Thoracic aorta (tissue), 2 donors: ENCODE measurements around the gene GABBR1. TPM values are rescaled to one million over a fixed set of nuclear protein-coding genes. Genes with fewer than 3 reads are reported as not detected.
"Not testable (repeated sequence)": the region's sequence is repeated elsewhere in the genome, so short reads cannot be mapped to it uniquely, and the experiment has no call there.

Experiments used
- ATAC-seq: fragments of 150-250 bp; one replicate; pipeline ENCODE4 v1.8.0; 2017; ENCODE audit warnings: low read depth; ENCODE audit not compliant: insufficient number of reproducible peaks, low FRiP score
- DNase-seq: peaks from one replicate; pipeline ENCODE4 v3.0.0-alpha.2; 2020; ENCODE audit warnings: low spot score
- H3K27ac ChIP-seq, 2 donors: fragments of 200-600 bp; sonication (generic); 1 replicate in 1 of 2; 2 replicates in 1 of 2; pipeline ENCODE4 v1.5.1; 2016; ENCODE audit warnings: mild to moderate bottlenecking in 2 of 2, moderate library complexity in 2 of 2
- H3K27me3 ChIP-seq: fragments of 200-600 bp; sonication (generic); replicated peaks from 2 replicates; pipeline ENCODE4 v1.6.0; 2016; ENCODE audit warnings: mild to moderate bottlenecking; ENCODE audit not compliant: insufficient read depth
- H3K36me3 ChIP-seq: fragments of 200-600 bp; sonication (generic); one replicate; pipeline ENCODE4 v1.5.1; 2016
- H3K4me1 ChIP-seq, 2 donors: fragments of 200-600 bp; sonication (generic); 1 replicate in 1 of 2; 2 replicates in 1 of 2; pipeline versions ENCODE4 v1.5.1 to v1.6.0; 2016; ENCODE audit warnings: low read depth in 2 of 2, mild to moderate bottlenecking in 1 of 2; ENCODE audit not compliant: control insufficient read depth in 1 of 2
- H3K4me3 ChIP-seq: fragments of 200-600 bp; sonication (generic); 2 replicates; pipeline ENCODE4 v1.5.1; 2016; ENCODE audit warnings: mild to moderate bottlenecking
- H3K9me3 ChIP-seq: fragments of 200-600 bp; sonication (generic); 2 replicates; pipeline ENCODE4 v1.5.1; 2016
- CTCF ChIP-seq: fragments of 200-600 bp; sonication (generic); IDR thresholded peaks from one replicate; pipeline ENCODE4 v1.5.1; 2019; ENCODE audit warnings: antibody characterized with exemption
- total RNA-seq, 2 donors: library from RNA; depleted of rRNA; stranded (reverse); fragments of >200 nt; gene quantifications; one replicate each; pipeline versions ENCODE4 v1.1.0 to v1.2.3, GENCODE V29; 2016

Gene GABBR1
- total RNA-seq, 2 donors from 2014 or later = 63.2 to 112 TPM

GRCh38 chr6:29678114-29678513, 45.1 kb upstream of the GABBR1 start:
- H3K27me3 ChIP-seq = no peaks in the 10 kb centered on the region
- H3K9me3 ChIP-seq = no peaks in the 10 kb centered on the region
- H3K36me3 ChIP-seq = no peaks in the 10 kb centered on the region
- ATAC-seq (no peak), DNase-seq (no peak)
- H3K27ac ChIP-seq = no peak overlapping the region
- no peaks in the 10 kb centered on the region for H3K4me1 ChIP-seq
- no peak overlapping the region for H3K4me3 ChIP-seq
- no peak for TF ChIP-seq CTCF

GRCh38 chr6:29676981-29677601, 44.1 kb upstream of the GABBR1 start:
- no peak for DNase-seq
- no peaks in the 10 kb centered on the region for H3K4me1 ChIP-seq
- ATAC-seq = no peak
- H3K36me3 ChIP-seq = no peaks in the 10 kb centered on the region
- no peak overlapping the region for H3K4me3 ChIP-seq
- H3K27ac ChIP-seq = no peak overlapping the region
- TF ChIP-seq CTCF = no peak
- no peaks in the 10 kb centered on the region for H3K9me3 ChIP-seq
- no peaks in the 10 kb centered on the region for H3K27me3 ChIP-seq

- Histone ChIP-seq H3K27me3 (no peaks in the 10 kb centered on the region), H3K27ac (no peak overlapping the region), H3K4me3 (no peak overlapping the region), H3K36me3 (no peaks in the 10 kb centered on the region), H3K4me1 (peaks cover 0 to 9% of the 10 kb centered on the region in 2 donors), H3K9me3 (no peaks in the 10 kb centered on the region)
- no peak for ATAC-seq
- no peak for DNase-seq
- TF ChIP-seq CTCF = no peak
Measured at GRCh38 chr6:29675561-29675960, 42.6 kb upstream of the GABBR1 start.

- no peak for ATAC-seq
- Histone ChIP-seq H3K9me3 (no peaks in the 10 kb centered on the region), H3K27me3 (no peaks in the 10 kb centered on the region), H3K36me3 (no peaks in the 10 kb centered on the region), H3K4me1 (peaks cover 0 to 9% of the 10 kb centered on the region in 2 donors), H3K4me3 (no peak overlapping the region), H3K27ac (no peak overlapping the region)
- no peak for DNase-seq
- no peak for TF ChIP-seq CTCF
Measured at GRCh38 chr6:29674008-29674407, 41.0 kb upstream of the GABBR1 start.

GRCh38 chr6:29673161-29673560, 40.2 kb upstream of the GABBR1 start:
- Histone ChIP-seq H3K27me3 (no peaks in the 10 kb centered on the region), H3K4me1 (peaks cover 0 to 9% of the 10 kb centered on the region in 2 donors), H3K27ac (no peak overlapping the region), H3K9me3 (no peaks in the 10 kb centered on the region), H3K36me3 (no peaks in the 10 kb centered on the region), H3K4me3 (no peak overlapping the region)
- ATAC-seq (no peak), DNase-seq (no peak)
- no peak for TF ChIP-seq CTCF

- not testable (repeated sequence) for H3K27ac ChIP-seq, DNase-seq, H3K27me3 ChIP-seq, H3K9me3 ChIP-seq, H3K36me3 ChIP-seq, H3K4me3 ChIP-seq, H3K4me1 ChIP-seq, ATAC-seq
Measured at GRCh38 chr6:29672116-29672515, 39.1 kb upstream of the GABBR1 start.
